ENCODE data around the gene TNFRSF1B.

TNFRSF1B gene

GRCh38 chr1:12152113-12152891 lies 14.5 kb upstream of the TNFRSF1B start:
- no peak for DNase-seq (ENCODE audit: low read depth)
- TF ChIP-seq, protein P1, sequence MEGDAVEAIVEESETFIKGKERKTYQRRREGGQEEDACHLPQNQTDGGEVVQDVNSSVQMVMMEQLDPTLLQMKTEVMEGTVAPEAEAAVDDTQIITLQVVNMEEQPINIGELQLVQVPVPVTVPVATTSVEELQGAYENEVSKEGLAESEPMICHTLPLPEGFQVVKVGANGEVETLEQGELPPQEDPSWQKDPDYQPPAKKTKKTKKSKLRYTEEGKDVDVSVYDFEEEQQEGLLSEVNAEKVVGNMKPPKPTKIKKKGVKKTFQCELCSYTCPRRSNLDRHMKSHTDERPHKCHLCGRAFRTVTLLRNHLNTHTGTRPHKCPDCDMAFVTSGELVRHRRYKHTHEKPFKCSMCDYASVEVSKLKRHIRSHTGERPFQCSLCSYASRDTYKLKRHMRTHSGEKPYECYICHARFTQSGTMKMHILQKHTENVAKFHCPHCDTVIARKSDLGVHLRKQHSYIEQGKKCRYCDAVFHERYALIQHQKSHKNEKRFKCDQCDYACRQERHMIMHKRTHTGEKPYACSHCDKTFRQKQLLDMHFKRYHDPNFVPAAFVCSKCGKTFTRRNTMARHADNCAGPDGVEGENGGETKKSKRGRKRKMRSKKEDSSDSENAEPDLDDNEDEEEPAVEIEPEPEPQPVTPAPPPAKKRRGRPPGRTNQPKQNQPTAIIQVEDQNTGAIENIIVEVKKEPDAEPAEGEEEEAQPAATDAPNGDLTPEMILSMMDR (IDR thresholded peaks at IDR 0.05; ENCODE audit: low read length, missing control alignments): no peak
- H3K4me3 ChIP-seq (replicated peaks; ENCODE audit: low read depth, low read length): no peak overlapping the region

DNA sequence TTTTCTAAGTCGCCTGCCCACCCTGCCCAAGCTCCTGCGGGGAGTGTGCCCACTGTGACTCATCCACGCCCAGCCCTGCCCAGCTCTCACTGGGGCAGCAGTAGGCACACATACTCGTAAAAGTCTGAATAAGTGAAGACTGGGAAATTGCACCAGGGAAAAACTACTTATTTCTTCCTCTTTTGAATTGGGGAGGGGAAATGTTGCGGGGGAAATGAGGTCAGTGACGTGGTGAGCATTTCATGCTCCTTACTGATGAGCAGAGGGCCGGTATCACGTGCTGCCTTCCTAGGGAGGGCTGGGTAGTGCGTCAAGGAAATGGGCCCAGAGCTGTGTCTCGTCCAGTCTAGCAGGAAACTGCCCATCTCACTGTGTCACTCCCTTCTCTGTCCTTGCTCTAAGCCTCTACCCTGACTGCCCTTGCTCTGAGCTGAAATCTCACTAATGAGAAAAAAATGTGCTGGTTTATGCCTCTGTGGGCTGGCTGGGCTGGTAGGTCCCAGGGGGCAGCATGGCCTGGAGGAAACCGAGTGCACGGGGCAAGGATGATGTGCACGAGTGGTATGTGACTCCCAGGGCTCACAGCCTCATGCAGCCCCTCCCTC lies 13.5 kb upstream of the TNFRSF1B start:
- TF ChIP-seq, protein P1 (IDR thresholded peaks at IDR 0.05; ENCODE audit: low read length, missing control alignments): no peak
- peak; percentile 64 for DNase-seq (ENCODE audit: low read depth)
- no peak overlapping the region for H3K4me3 ChIP-seq (replicated peaks; ENCODE audit: low read depth, low read length)

- TF ChIP-seq, protein P1 (IDR thresholded peaks at IDR 0.05; ENCODE audit: low read length, missing control alignments): no peak
- no peak for DNase-seq (ENCODE audit: low read depth)
These were observed 11.5 kb upstream of the TNFRSF1B start for GRCh38 chr1:12155328-12155727.

GRCh38 chr1:12157366-12158231 lies 9.2 kb upstream of the TNFRSF1B start:
- no peak for DNase-seq (ENCODE audit: low read depth)
- TF ChIP-seq, protein P1 (IDR thresholded peaks at IDR 0.05; ENCODE audit: low read length, missing control alignments): no peak
- no peak overlapping the region for H3K4me3 ChIP-seq (replicated peaks; ENCODE audit: low read depth, low read length)

More at GRCh38 chr1:12155328-12155727, 11.5 kb upstream of the TNFRSF1B start:
- no peak overlapping the region for H3K4me3 ChIP-seq (replicated peaks; ENCODE audit: low read depth, low read length)

- no peak for DNase-seq (ENCODE audit: low read depth)
- TF ChIP-seq, protein P1 (IDR thresholded peaks at IDR 0.05; ENCODE audit: low read length, missing control alignments): no peak
These were observed 8.3 kb upstream of the TNFRSF1B start for GRCh38 chr1:12158357-12159092.

DNA sequence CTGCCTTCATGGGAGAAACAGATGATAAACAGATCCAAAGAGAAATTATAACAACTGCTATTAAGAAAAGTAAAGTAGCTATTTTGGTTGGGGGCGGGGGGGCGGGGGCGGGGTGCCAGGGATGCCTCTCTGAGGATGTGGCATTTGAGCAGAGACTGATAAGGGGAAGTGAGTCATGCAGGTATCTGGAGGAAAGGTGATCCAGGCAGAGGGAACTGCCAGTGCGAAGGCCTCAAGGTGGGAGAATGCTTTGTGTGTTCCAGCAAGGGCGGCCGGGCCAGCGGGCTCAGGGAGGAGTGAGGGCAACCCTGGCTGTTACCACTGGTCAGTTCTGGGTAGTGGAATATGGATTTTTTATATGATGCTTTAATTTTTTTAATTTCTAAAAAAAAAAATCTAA lies 7.0 kb upstream of the TNFRSF1B start:
- TF ChIP-seq, protein P1 (IDR thresholded peaks at IDR 0.05; ENCODE audit: low read length, missing control alignments): no peak
- DNase-seq (ENCODE audit: low read depth): no peak

More at GRCh38 chr1:12158357-12159092, 8.3 kb upstream of the TNFRSF1B start:
- H3K4me3 ChIP-seq (replicated peaks; ENCODE audit: low read depth, low read length): no peak overlapping the region

More for the DNA sequence above, 7.0 kb upstream of the TNFRSF1B start:
- H3K4me3 ChIP-seq (replicated peaks; ENCODE audit: low read depth, low read length): no peak overlapping the region
